ENCODE measurements around the gene NRAS.

GRCh38 chr1:114723915-114724314, 7.3 kb upstream of the NRAS start:
- TF ChIP-seq, protein P1, sequence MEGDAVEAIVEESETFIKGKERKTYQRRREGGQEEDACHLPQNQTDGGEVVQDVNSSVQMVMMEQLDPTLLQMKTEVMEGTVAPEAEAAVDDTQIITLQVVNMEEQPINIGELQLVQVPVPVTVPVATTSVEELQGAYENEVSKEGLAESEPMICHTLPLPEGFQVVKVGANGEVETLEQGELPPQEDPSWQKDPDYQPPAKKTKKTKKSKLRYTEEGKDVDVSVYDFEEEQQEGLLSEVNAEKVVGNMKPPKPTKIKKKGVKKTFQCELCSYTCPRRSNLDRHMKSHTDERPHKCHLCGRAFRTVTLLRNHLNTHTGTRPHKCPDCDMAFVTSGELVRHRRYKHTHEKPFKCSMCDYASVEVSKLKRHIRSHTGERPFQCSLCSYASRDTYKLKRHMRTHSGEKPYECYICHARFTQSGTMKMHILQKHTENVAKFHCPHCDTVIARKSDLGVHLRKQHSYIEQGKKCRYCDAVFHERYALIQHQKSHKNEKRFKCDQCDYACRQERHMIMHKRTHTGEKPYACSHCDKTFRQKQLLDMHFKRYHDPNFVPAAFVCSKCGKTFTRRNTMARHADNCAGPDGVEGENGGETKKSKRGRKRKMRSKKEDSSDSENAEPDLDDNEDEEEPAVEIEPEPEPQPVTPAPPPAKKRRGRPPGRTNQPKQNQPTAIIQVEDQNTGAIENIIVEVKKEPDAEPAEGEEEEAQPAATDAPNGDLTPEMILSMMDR (IDR thresholded peaks at IDR 0.05; ENCODE audit: insufficient read depth, low read length, poor library complexity, severe bottlenecking): no peak
- no peak for TF ChIP-seq EZH2phosphoT487 (conservative IDR thresholded peaks at IDR 0.05; ENCODE audit: low read length)

Data from SU-DHL-6 (cell line).